Fibroblast of skin of abdomen (primary cell): Measurements from ENCODE around the gene COL18A1.

Experiments
- DNase-seq: peaks from one replicate; pipeline ENCODE4 v3.0.0-alpha.2; 2013

The COL18A1 gene

DNA sequence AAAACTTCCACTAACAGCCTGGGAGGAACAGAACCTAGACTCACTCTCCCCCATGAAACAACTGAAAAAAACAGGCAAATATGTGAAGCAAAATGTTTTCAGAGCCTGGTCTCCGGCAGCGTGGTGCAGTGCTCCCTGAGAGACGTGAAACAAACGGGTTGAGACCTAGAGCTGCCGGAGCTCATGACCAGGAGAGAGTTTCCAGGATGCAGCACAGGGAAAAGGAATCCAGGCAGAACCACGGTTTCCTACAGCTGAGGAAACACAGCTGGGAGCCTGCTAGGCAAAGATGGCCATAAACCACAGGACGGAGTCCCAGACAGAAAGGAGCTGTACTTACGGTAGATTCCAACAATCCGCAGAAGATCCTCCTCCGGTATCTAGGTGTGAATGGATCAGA is 157.4 kb downstream of the COL18A1 start:
- no peak for DNase-seq

DNA sequence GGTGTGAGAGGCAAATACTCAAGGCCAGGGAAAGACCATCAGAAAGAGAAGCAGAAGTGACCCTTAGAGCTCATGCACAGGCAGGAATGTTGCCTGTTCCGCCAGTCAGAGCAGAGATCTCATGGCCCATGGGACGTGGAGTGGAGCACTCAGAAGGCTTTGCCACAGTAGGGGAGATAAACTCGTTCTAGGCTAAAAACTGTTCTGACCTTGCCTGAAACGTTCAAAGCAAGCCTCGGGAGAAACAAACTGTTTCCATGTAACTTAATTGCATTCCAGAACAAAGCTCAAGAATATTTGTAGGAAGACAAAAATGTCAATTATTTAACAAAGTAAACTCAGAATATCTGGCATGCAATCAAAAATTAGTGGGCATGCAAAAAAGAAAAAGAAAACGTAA is 158.0 kb downstream of the COL18A1 start:
- peak; percentile 30 for DNase-seq
